ENCODE results near the gene KCTD8. TPM values are rescaled to one million over a fixed set of nuclear protein-coding genes. Genes with fewer than 3 reads are reported as not detected.

KCTD8 gene
- total RNA-seq, 1 experiment from 2014 or later, result 3.8 TPM

- TF ChIP-seq ZNF532 (CRISPR knock-in tag; IDR thresholded peaks at IDR 0.05; ENCODE audit: borderline replicate concordance) (no peak), NR3C1 (CRISPR knock-in tag; conservative IDR thresholded peaks at IDR 0.05; ENCODE audit: low read depth) (no peak), ZNF425 (CRISPR knock-in tag; conservative IDR thresholded peaks at IDR 0.05) (no peak), CDX4 (CRISPR knock-in tag; IDR thresholded peaks at IDR 0.05; ENCODE audit: borderline replicate concordance) (no peak), ATF3 (CRISPR knock-in tag; conservative IDR thresholded peaks at IDR 0.05) (no peak), USF2 (CRISPR knock-in tag; IDR thresholded peaks at IDR 0.05) (no peak), NR1H2 (CRISPR knock-in tag; IDR thresholded peaks at IDR 0.05) (no peak), TEAD4 (CRISPR knock-in tag; IDR thresholded peaks at IDR 0.05) (no peak), SOX15 (CRISPR knock-in tag; IDR thresholded peaks at IDR 0.05) (no peak), ATF6 (CRISPR knock-in tag; IDR thresholded peaks at IDR 0.05) (no peak), MYBL2 (CRISPR knock-in tag; IDR thresholded peaks at IDR 0.05) (no peak), NFATC4 (CRISPR knock-in tag; IDR thresholded peaks at IDR 0.05) (no peak), ATF1 (CRISPR knock-in tag; IDR thresholded peaks at IDR 0.05) (no peak)
These were observed 287.7 kb downstream of the KCTD8 start (continued) for GRCh38 chr4:44160776-44161367.

GRCh38 chr4:44159991-44160390 is 288.6 kb downstream of the KCTD8 start:
- ATAC-seq, result no peak
- Mint-ChIP-seq H3K27me3 (ENCODE audit: low read depth) (no peaks in the 10 kb centered on the region), H3K4me3 (no peak overlapping the region), H3K36me3 (no peaks in the 10 kb centered on the region), H3K4me1 (no peaks in the 10 kb centered on the region), H3K27ac (no peak overlapping the region), H3K9me3 (no peaks in the 10 kb centered on the region; the same call in 1 of the 2 replicates)
- no peak for DNase-seq (ENCODE audit: low spot score)
- POLR2A ChIA-PET, result no interaction called here
- CTCF ChIA-PET, result no interaction called here
- TF ChIP-seq TEAD4 (CRISPR knock-in tag; IDR thresholded peaks at IDR 0.05), result no peak
- no peak for TF ChIP-seq PREB (CRISPR knock-in tag; IDR thresholded peaks at IDR 0.05; ENCODE audit: borderline replicate concordance)
- no peak for TF ChIP-seq NFYB (CRISPR knock-in tag; conservative IDR thresholded peaks at IDR 0.05; ENCODE audit: low read depth)
- no peak for TF ChIP-seq GTF2I (CRISPR knock-in tag; conservative IDR thresholded peaks at IDR 0.05)
- no peak for TF ChIP-seq NR1H2 (CRISPR knock-in tag; IDR thresholded peaks at IDR 0.05)
- no peak for TF ChIP-seq SP1 (CRISPR knock-in tag; conservative IDR thresholded peaks at IDR 0.05)
- TF ChIP-seq ZNF219 (CRISPR knock-in tag; IDR thresholded peaks at IDR 0.05; ENCODE audit: borderline replicate concordance), result no peak
- no peak for TF ChIP-seq ZNF121 (CRISPR knock-in tag; IDR thresholded peaks at IDR 0.05)
- no peak for TF ChIP-seq RORB (CRISPR knock-in tag; IDR thresholded peaks at IDR 0.05)
- TF ChIP-seq TP53 (CRISPR knock-in tag; IDR thresholded peaks at IDR 0.05), result no peak
- no peak for TF ChIP-seq SMAD3 (CRISPR knock-in tag; IDR thresholded peaks at IDR 0.05; ENCODE audit: borderline replicate concordance)
- no peak for TF ChIP-seq ZNF671 (CRISPR knock-in tag; IDR thresholded peaks at IDR 0.05)
- TF ChIP-seq ZNF512 (CRISPR knock-in tag; IDR thresholded peaks at IDR 0.05; ENCODE audit: borderline replicate concordance), result no peak
- TF ChIP-seq OVOL2 (CRISPR knock-in tag; IDR thresholded peaks at IDR 0.05; ENCODE audit: borderline replicate concordance), result no peak
